ENCODE data around the gene CDKN2B.
"Not testable (repeated sequence)": the region's sequence is repeated elsewhere in the genome, so short reads cannot be mapped to it uniquely, and the experiment has no call there.

The CDKN2B gene

GRCh38 chr9:21968331-21969010 is 40.6 kb downstream of the CDKN2B start:
- DNase-seq, result no peak

- no peak for DNase-seq
Measured at GRCh38 chr9:21967702-21968101, 41.4 kb downstream of the CDKN2B start.

- no peak for DNase-seq
Measured at GRCh38 chr9:21967169-21967568, 41.9 kb downstream of the CDKN2B start.

GRCh38 chr9:21966140-21966851 is 42.8 kb downstream of the CDKN2B start:
- DNase-seq, result no peak

- peak; percentile 72 for DNase-seq
Measured at GRCh38 chr9:21965401-21965951, 43.6 kb downstream of the CDKN2B start.

- peak; percentile 42 for DNase-seq
Measured at GRCh38 chr9:21964925-21965385, 44.1 kb downstream of the CDKN2B start.

GRCh38 chr9:21961569-21961968 is 47.5 kb downstream of the CDKN2B start:
- DNase-seq, result no peak

GRCh38 chr9:21959268-21959667 is 49.8 kb downstream of the CDKN2B start:
- DNase-seq, result not testable (repeated sequence)

- no peak for DNase-seq
Measured at GRCh38 chr9:21958833-21959232, 50.3 kb downstream of the CDKN2B start.

Data from hematopoietic multipotent progenitor cell treated with erythropoietin and hydrocortisone succinate and interleukin-3 and kit ligand, for 6 days (in vitro differentiated cells).